Trophoblast cell (in vitro differentiated cells and primary cell): Measurements from ENCODE around the gene C1QTNF9B.

Source experiments
- DNase-seq, 2 donors: peaks; one replicate each; pipeline ENCODE4 v3.0.0-alpha.2; 2016
- H2AFZ ChIP-seq: 2 replicates; pipeline ENCODE4 v1.6.1; 2013; ENCODE audit warnings: low read length, moderate library complexity, mild to moderate bottlenecking; ENCODE audit not compliant: insufficient read depth, poor library complexity
- H2AK5ac ChIP-seq: 2 replicates; pipeline ENCODE4 v1.6.1; 2013; ENCODE audit warnings: mild to moderate bottlenecking, low read length
- H2BK120ac ChIP-seq: 2 replicates; pipeline ENCODE4 v1.6.1; 2013; ENCODE audit warnings: low read length, mild to moderate bottlenecking, moderate library complexity; ENCODE audit not compliant: insufficient read depth, poor library complexity
- H2BK12ac ChIP-seq: 2 replicates; pipeline ENCODE4 v1.6.1; 2013; ENCODE audit warnings: mild to moderate bottlenecking, low read length, moderate library complexity
- H2BK5ac ChIP-seq: 2 replicates; pipeline ENCODE4 v1.6.1; 2013; ENCODE audit warnings: low read length, low read depth, moderate library complexity, mild to moderate bottlenecking; ENCODE audit not compliant: poor library complexity
- H3K14ac ChIP-seq: 2 replicates; pipeline ENCODE4 v1.6.1; 2013; ENCODE audit warnings: mild to moderate bottlenecking, low read length
- H3K18ac ChIP-seq: 2 replicates; pipeline ENCODE4 v1.6.1; 2013; ENCODE audit warnings: mild to moderate bottlenecking, low read length
- H3K23ac ChIP-seq: 2 replicates; pipeline ENCODE4 v1.6.1; 2013; ENCODE audit warnings: low read length
- H3K27ac ChIP-seq: 2 replicates; pipeline ENCODE4 v1.5.1; 2013; ENCODE audit warnings: low read depth, mild to moderate bottlenecking, inconsistent platforms, low read length, moderate library complexity
- H3K27me3 ChIP-seq: 2 replicates; pipeline ENCODE4 v1.6.1; 2013; ENCODE audit warnings: inconsistent platforms, mild to moderate bottlenecking, low read length, moderate library complexity; ENCODE audit not compliant: insufficient read depth
- H3K36me3 ChIP-seq, 2 experiments: 1 replicate in 1 of 2; 2 replicates in 1 of 2; pipeline ENCODE4 v1.6.1; 2013; ENCODE audit warnings: low read length in 2 of 2, mild to moderate bottlenecking in 2 of 2, moderate library complexity in 1 of 2; ENCODE audit not compliant: insufficient read depth in 2 of 2, control insufficient read depth in 1 of 2
- H3K4ac ChIP-seq: 2 replicates; pipeline ENCODE4 v1.6.1; 2013; ENCODE audit warnings: low read depth, mild to moderate bottlenecking, low read length, moderate library complexity
- H3K4me1 ChIP-seq, 2 experiments: 1 replicate in 1 of 2; 2 replicates in 1 of 2; pipeline ENCODE4 v1.6.1; 2013; ENCODE audit warnings: low read length in 2 of 2, mild to moderate bottlenecking in 2 of 2, moderate library complexity in 1 of 2; ENCODE audit not compliant: insufficient read depth in 2 of 2, control insufficient read depth in 1 of 2
- H3K4me2 ChIP-seq: 2 replicates; pipeline ENCODE4 v1.6.1; 2013; ENCODE audit warnings: inconsistent platforms, mild to moderate bottlenecking, low read length, moderate library complexity
- H3K4me3 ChIP-seq: 2 replicates; pipeline ENCODE4 v1.5.1; 2013; ENCODE audit warnings: mild to moderate bottlenecking, low read depth, low read length, inconsistent platforms
- H3K79me1 ChIP-seq: one replicate; pipeline ENCODE4 v1.6.1; 2013; ENCODE audit warnings: low read length
- H3K79me2 ChIP-seq: 2 replicates; pipeline ENCODE4 v1.6.1; 2013; ENCODE audit warnings: low read length, mild to moderate bottlenecking; ENCODE audit not compliant: control insufficient read depth, insufficient read depth, poor library complexity
- H3K9ac ChIP-seq: 2 replicates; pipeline ENCODE4 v1.6.1; 2013; ENCODE audit warnings: mild to moderate bottlenecking, low read length
- H3K9me3 ChIP-seq: 2 replicates; pipeline ENCODE4 v1.6.1; 2013; ENCODE audit warnings: low read depth, mild to moderate bottlenecking, control low read depth, inconsistent platforms, low read length; ENCODE audit not compliant: insufficient read depth
- H4K12ac ChIP-seq: 2 replicates; pipeline ENCODE4 v1.6.1; 2013; ENCODE audit warnings: low read depth, mild to moderate bottlenecking, low read length, moderate library complexity
- H4K8ac ChIP-seq: 2 replicates; pipeline ENCODE4 v1.6.1; 2013; ENCODE audit warnings: low read depth, mild to moderate bottlenecking, low read length, moderate library complexity
- H4K91ac ChIP-seq: one replicate; pipeline ENCODE4 v1.6.1; 2013; ENCODE audit warnings: low read depth, mild to moderate bottlenecking, low read length, moderate library complexity
- WGBS: extraction: QIAGEN DNeasy Blood & Tissue Kit; methylation state at CpG from one replicate; pipeline ENCODE4 v1.1.7; 2013; ENCODE audit warnings: missing lambda C conversion rate; ENCODE audit not compliant: insufficient read length, insufficient coverage; ENCODE audit errors: extremely low coverage; 5-methylcytosine and 5-hydroxymethylcytosine counted together

C1QTNF9B gene

GRCh38 chr13:23849670-23850069 is 47.6 kb downstream of the C1QTNF9B start:
- DNase-seq: no peak
- H3K18ac ChIP-seq: no peak overlapping the region
- no peak overlapping the region for H2AK5ac ChIP-seq
- H3K27ac ChIP-seq: no peak overlapping the region
- H4K91ac ChIP-seq: no peak overlapping the region
- no peak overlapping the region for H2AFZ ChIP-seq
- H3K4me1 ChIP-seq: no peaks in the 10 kb centered on the region
- no peak overlapping the region for H3K4ac ChIP-seq
- H3K9me3 ChIP-seq: no peaks in the 10 kb centered on the region
- H3K36me3 ChIP-seq: no peaks in the 10 kb centered on the region
- no peak overlapping the region for H3K4me2 ChIP-seq
- no peak overlapping the region for H2BK12ac ChIP-seq
- H2BK5ac ChIP-seq: no peak overlapping the region
- no peak overlapping the region for H3K4me3 ChIP-seq
- no CpG with 5 or more reads among the region's 2 CpGs for WGBS
- H3K27me3 ChIP-seq: no peaks in the 10 kb centered on the region
- H3K23ac ChIP-seq: no peak overlapping the region
- no peak overlapping the region for H2BK120ac ChIP-seq
- H3K79me1 ChIP-seq: no peaks in the 10 kb centered on the region
- no peak overlapping the region for H3K14ac ChIP-seq
- no peaks in the 10 kb centered on the region for H3K79me2 ChIP-seq
- H4K8ac ChIP-seq: no peak overlapping the region
- no peak overlapping the region for H4K12ac ChIP-seq
- H3K9ac ChIP-seq: no peak overlapping the region

- Histone ChIP-seq H3K4me2 (no peak overlapping the region), H2BK120ac (no peak overlapping the region), H3K27ac (no peak overlapping the region), H2BK12ac (no peak overlapping the region), H3K9me3 (no peaks in the 10 kb centered on the region), H3K79me1 (no peaks in the 10 kb centered on the region), H3K4me3 (no peak overlapping the region), H4K91ac (no peak overlapping the region), H2BK5ac (no peak overlapping the region), H3K36me3 (no peaks in the 10 kb centered on the region), H3K27me3 (no peaks in the 10 kb centered on the region), H3K14ac (no peak overlapping the region), H3K4me1 (no peaks in the 10 kb centered on the region), H4K12ac (no peak overlapping the region), H3K4ac (no peak overlapping the region), H4K8ac (no peak overlapping the region), H2AK5ac (no peak overlapping the region), H3K9ac (no peak overlapping the region), H3K79me2 (no peaks in the 10 kb centered on the region), H2AFZ (no peak overlapping the region), H3K23ac (no peak overlapping the region), H3K18ac (no peak overlapping the region)
- no peak for DNase-seq
- no CpG with 5 or more reads among the region's 8 CpGs for WGBS
Observed at GRCh38 chr13:23848646-23849141, 48.6 kb downstream of the C1QTNF9B start.

DNA sequence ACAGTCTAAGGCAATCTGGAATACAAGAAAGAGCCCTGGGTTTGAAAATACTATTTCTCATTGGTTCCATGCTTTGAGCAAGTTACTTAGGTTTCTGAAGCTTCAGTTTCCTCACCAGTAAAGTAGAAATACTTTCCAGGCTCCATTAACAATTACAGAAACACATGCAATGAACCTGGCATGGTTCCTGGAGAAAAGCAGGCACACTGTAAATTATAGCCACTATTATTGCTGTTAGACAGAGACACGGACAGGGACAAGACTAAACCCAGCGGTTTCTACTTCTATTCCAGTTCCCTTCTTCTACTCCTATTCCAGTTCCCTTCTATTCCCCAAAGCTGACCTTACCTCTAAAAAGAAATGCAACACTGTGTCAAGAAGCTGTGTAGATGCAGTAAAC is 49.3 kb downstream of the C1QTNF9B start:
- no peak overlapping the region for H3K4ac ChIP-seq
- no peak overlapping the region for H4K91ac ChIP-seq
- H3K9ac ChIP-seq: no peak overlapping the region
- H2AK5ac ChIP-seq: no peak overlapping the region
- no peak for DNase-seq
- H3K27ac ChIP-seq: no peak overlapping the region
- H4K8ac ChIP-seq: no peak overlapping the region
- no peaks in the 10 kb centered on the region for H3K27me3 ChIP-seq
- H3K4me1 ChIP-seq: no peaks in the 10 kb centered on the region
- no peak overlapping the region for H3K4me2 ChIP-seq
- H3K79me2 ChIP-seq: no peaks in the 10 kb centered on the region
- no peak overlapping the region for H2BK120ac ChIP-seq
- H3K23ac ChIP-seq: no peak overlapping the region
- H2AFZ ChIP-seq: no peak overlapping the region
- H3K79me1 ChIP-seq: no peaks in the 10 kb centered on the region
- H3K4me3 ChIP-seq: no peak overlapping the region
- no CpG with 5 or more reads among the region's 2 CpGs for WGBS
- no peaks in the 10 kb centered on the region for H3K9me3 ChIP-seq
- no peak overlapping the region for H3K14ac ChIP-seq
- H2BK12ac ChIP-seq: no peak overlapping the region
- no peaks in the 10 kb centered on the region for H3K36me3 ChIP-seq
- H4K12ac ChIP-seq: no peak overlapping the region
- no peak overlapping the region for H3K18ac ChIP-seq
- no peak overlapping the region for H2BK5ac ChIP-seq

DNA sequence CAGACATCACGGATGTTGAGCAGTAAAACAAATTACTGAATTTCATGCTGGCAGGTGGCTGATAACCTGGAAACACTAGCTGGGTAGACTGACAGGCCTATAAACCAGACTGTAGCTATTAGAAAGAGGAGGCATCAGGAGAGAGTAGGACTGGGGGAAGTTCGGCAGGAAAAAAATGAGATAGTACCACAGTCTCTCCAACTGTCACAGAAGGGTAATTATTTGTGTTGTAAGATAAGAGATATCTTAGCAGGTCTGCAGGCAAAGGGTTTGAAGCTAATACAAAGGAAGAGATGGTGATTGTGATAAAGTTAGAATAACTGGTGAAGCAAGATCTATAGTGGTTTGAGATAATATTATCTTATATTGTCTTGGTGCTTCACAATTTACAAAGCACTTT is 49.8 kb downstream of the C1QTNF9B start:
- Histone ChIP-seq H2BK12ac (no peak overlapping the region), H3K79me2 (no peaks in the 10 kb centered on the region), H4K91ac (no peak overlapping the region), H3K18ac (no peak overlapping the region), H3K4me2 (no peak overlapping the region), H3K4me3 (no peak overlapping the region), H3K4ac (no peak overlapping the region), H3K9ac (no peak overlapping the region), H3K79me1 (no peaks in the 10 kb centered on the region), H2BK120ac (no peak overlapping the region), H3K27me3 (no peaks in the 10 kb centered on the region), H3K23ac (no peak overlapping the region), H3K36me3 (no peaks in the 10 kb centered on the region), H2AK5ac (no peak overlapping the region), H2BK5ac (no peak overlapping the region), H3K14ac (no peak overlapping the region), H3K27ac (no peak overlapping the region), H3K4me1 (no peaks in the 10 kb centered on the region), H4K8ac (no peak overlapping the region), H4K12ac (no peak overlapping the region), H3K9me3 (no peaks in the 10 kb centered on the region), H2AFZ (no peak overlapping the region)
- no peak for DNase-seq
- no CpG with 5 or more reads among the region's 2 CpGs for WGBS
